Right ventricle myocardium inferior (tissue), 1 donor: ENCODE measurements around the gene SLC15A4. TPM values are rescaled to one million over a fixed set of nuclear protein-coding genes. Genes with fewer than 3 reads are reported as not detected.
"Not testable (repeated sequence)": the region's sequence is repeated elsewhere in the genome, so short reads cannot be mapped to it uniquely, and the experiment has no call there.

Experiments
- ATAC-seq: fragments of 200-7000 bp; cut with Tn5 transposase; one replicate; pipeline ENCODE4 v1.9.1; 2020; ENCODE audit warnings: mild to moderate bottlenecking, moderate library complexity
- DNase-seq: peaks from one replicate; pipeline ENCODE4 v3.0.0; 2021; ENCODE audit errors: missing footprints
- intact Hi-C: fragments of 100-400 bp; cut with DNase I; formaldehyde crosslinking; loops from one replicate; pipeline ENCODE4 v1.11.0; 2022
- long read RNA-seq: library from polyadenylated mRNA; unstranded; transcript quantifications from one replicate; pipeline ENCODE4 v2.0.0, GENCODE V29; 2021
- total RNA-seq: library from RNA; stranded (reverse); fragmentation: NEBNext Ultra II Directional; extraction: Animal tissue kit (Norgen Biotek cat#: 25700); gene quantifications from one replicate; pipeline ENCODE4 v1.2.1, GENCODE V29; 2021
- donor health status: DM: no; HTN: yes; CAD: no; lungs with severe emphysema.

Gene SLC15A4
- 16.3 TPM for total RNA-seq
- long read RNA-seq, transcript SLC15A4-201 (8 exons, 2,779 nt), result major isoform, 21 of 32 reads
- long read RNA-seq, transcript SLC15A4-204 (7 exons, 2,402 nt), result minor isoform, 8 of 32 reads
- long read RNA-seq, partial matches to known transcripts, result 1 of 32 reads
- long read RNA-seq, other reads (novel, unspliced or antisense), result 2 of 32 reads

DNA sequence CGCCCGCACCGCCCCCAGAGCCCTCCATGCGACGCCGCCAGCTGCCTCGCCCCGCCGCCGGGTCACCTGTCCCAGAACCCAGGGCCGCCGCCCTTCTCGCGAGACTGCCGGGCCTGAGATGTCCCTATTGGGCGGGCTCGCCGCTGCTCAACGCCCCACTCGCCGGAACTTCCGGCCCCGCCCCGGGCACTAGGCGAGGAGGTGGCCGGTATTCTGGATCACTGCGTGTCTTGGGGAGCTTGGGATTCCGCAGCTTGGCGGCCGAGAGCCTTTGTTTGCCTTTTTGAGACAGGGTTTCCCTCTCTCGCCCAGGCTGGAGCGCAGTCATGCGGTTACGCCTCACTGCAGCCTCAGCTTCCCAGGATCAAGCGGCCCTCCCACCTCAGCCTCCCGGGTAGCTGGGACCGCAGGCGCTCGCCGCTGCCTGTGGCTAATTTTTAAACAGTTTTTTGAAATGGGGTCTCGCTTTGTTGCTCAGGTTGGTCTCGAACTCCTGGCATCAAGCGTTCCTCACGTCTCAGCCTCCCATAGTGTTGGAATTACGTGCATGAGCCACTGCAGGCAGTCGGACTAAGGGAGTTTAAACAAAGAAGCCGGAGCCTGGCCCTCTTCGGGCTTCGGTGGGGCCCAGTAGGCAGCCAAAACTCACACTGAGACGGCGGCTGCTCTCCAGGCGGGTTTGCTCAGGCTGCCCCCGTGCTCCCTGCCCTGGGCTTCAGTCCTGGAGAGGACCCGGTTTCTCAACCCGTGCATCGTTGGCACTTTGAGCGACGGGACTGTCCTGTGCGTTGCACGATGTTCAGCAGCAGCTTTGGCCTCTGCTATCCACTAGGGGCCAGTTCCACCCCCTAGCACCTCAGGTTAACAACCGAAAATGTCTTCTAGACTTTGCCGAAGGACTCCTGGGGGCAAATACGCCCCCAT lies at the start of gene SLC15A4:
SLC15A4 (minus strand) TSS at position 43 of the 924 bp plus-strand sequence; CDS start at position 28, 15 bp downstream.
- DNase-seq, result peak; percentile 99
- peak; percentile 98 for ATAC-seq
- intact Hi-C loops, result loop anchor here (2.0 kb wide), 1 partner anchor 41 kb away; no protein-coding TSS in a partner anchor

DNA sequence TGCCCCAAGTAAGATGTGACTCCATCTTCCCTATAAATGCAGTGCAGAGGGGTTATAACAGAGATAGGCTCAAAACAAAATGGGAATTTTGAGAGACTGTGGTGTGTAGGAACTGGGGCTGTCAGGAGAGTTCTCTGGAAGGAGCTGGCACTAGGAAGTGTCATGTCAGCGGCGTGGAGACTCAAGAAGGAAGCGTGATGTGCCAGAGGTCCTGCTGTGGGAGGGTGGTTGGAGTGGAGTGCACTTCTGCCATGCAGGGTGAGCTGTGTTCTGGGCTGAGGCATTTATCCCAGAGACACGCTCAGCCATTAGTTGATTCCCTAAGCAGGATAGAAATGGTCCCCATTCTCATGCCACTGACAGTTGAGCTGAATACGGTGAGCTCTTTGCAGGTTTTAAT lies 48.5 kb upstream of the SLC15A4 start:
- DNase-seq (no peak), ATAC-seq (no peak)
- intact Hi-C loops, result no loop called here

DNA sequence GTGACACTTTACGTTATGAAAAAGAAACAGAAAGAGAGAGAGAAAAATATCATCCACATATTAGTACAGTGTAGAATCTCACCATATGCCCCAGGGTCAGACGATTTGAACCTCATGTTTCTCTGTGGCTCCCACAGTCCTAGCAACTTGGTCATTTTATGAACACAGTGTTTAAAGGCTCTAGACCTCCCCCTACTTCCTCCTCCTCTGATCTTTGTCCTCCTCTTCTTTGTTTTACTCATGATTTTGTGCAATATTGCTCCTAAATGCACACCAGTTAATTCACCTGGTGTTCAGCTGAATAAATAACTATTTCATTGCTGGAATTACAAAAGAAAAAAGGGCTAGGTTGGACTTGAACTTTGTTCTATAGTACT lies 47.7 kb upstream of the SLC15A4 start:
- DNase-seq (no peak), ATAC-seq (no peak)
- intact Hi-C loops, result no loop called here

- no peak for ATAC-seq
- intact Hi-C loops, result no loop called here
Measured at GRCh38 chr12:128867466-128867865, 43.7 kb upstream of the SLC15A4 start.

GRCh38 chr12:128864516-128865186 lies 40.9 kb upstream of the SLC15A4 start:
- DNase-seq, result no peak
- peak; percentile 93 for ATAC-seq
- intact Hi-C loops, result loop anchor here (2.0 kb wide), 1 partner anchor 40 kb away; no protein-coding TSS in a partner anchor

More at GRCh38 chr12:128867466-128867865, 43.7 kb upstream of the SLC15A4 start:
- no peak for DNase-seq

DNA sequence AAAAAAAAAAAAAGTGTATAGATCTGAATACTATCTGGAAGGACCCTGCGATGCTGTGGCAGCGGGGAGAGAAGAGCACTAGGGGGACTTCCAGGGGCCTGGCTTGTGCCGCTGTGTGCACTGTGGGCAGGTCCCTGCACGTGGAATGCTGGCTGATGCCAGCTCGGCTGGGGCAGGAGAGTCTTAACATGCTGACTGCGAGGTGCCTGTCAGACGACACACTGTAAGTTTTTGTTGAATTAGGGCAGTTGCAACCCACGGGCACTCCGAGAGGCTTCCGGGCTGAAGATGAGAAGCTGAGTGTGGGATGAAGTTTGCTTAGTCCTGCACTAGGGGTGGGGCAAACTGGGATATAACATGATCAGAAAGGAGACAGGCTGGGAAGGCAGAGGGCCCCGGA lies 40.2 kb upstream of the SLC15A4 start:
- ATAC-seq, result peak; percentile 45
- DNase-seq, result no peak
- intact Hi-C loops, result loop anchor here (2.0 kb wide), 1 partner anchor 39 kb away; no protein-coding TSS in a partner anchor

DNA sequence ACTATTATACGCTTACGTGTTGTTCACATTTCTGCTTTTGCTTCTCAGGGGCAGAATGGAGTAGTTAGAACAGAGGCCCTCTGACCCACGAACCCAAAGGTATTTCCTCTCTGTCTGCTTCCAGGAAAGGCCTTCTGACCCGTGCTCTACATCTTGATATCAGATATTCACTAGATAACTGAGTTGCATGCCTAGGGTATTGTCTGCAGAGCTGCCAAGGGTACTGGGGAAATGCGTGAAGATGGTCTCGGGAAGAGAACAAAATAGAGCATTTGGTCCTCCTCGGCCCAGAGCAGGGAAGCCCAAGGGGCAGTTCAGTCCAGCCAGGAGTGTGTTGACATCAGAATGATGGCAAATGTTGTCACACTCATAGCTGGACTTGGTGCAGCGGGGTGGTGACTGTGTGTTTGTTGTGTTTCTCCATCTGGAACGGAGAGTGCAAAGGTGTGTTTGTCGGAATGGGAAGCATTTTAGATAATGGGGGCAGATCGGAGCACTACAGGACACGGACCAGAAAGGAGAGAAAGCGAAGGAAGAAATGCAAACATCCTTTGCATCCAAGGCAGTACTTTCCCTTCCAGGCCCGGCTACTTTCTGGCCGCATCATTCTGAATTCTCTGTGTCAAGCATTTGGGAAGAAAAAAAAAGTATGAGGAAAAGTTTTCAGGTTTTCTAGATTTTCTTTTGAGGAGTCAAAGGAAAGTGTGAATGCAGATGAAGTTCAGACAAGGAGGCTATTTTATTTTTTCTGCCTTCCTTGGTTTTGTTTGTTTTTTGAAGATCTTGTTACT lies 37.7 kb upstream of the SLC15A4 start:
- ATAC-seq, result no peak
- no peak for DNase-seq
- intact Hi-C loops, result no loop called here

DNA sequence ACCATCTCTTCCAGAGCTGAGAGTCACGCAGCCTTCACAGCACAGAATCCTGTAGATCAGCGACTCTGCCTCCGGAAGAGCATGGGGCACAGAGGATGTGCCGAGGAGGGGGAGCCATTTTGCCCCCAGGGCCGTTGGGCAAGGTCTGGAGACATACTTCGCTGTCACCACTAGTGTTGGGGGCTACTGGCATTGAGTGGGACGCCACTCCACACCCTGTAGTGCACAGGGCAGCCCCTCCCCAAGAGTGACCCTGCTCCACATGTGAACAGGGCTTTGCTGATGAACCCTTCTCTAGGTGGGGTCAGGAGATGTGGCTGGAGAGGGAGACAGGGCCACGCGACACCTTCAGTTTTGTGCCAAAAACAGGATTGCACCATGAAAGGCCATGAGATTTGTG lies 35.6 kb upstream of the SLC15A4 start:
- DNase-seq (no peak), ATAC-seq (no peak)
- intact Hi-C loops, result no loop called here

- intact Hi-C loops, result no loop called here
- ATAC-seq, result no peak
Measured at GRCh38 chr12:128857133-128857763, 33.5 kb upstream of the SLC15A4 start.

DNA sequence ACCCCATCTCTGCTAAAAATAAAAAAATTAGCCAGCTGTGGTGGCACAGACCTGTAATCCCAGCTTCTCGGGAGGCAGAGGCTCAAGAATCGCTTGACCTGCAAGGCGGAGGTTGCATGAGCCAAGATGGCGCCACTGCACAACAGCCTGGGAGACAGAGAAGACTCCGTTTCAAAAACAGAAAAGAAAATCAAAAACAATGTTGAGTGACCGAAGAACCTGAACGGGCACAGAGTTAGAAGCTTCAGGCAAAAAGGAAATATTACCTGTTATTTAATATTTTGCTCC lies 33.0 kb upstream of the SLC15A4 start:
- DNase-seq (no peak), ATAC-seq (no peak)
- intact Hi-C loops, result no loop called here

More at GRCh38 chr12:128857133-128857763, 33.5 kb upstream of the SLC15A4 start:
- no peak for DNase-seq

DNA sequence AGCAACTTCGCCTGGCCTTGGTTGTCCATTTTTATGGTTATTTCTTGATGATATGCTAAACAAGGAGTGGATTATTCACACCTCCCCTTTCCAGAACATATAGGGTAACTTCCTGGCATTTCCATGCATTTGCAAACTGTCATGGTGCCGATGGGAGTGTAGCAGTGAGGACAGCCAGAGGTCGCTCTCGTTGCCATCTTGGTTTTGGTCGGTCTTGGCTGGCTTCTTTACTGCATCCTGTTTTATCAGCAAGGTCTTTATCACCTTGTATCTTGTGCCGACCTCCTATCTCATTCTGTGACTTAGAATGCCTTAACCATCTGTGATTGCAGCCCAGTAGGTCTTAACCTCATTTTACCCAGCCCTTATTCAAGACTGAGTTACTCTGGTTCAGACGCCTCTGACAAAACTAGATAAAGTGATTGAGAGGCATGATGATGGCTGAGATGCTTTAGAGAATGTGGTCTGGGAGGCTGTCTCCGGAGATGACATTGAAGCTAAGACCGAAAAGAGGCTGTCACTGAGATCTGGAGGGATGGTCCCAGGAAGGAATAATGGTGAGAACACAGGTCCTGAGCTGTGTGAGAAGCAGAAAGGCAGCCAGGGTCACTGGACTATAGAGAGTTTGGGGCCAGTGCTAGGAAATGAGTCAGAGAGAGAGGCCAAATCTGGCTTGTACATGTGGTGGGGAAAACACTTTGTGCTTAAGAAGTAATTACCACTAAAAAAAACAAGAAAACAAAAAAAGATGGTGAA lies 32.5 kb upstream of the SLC15A4 start:
- DNase-seq (no peak), ATAC-seq (no peak)
- intact Hi-C loops, result no loop called here

DNA sequence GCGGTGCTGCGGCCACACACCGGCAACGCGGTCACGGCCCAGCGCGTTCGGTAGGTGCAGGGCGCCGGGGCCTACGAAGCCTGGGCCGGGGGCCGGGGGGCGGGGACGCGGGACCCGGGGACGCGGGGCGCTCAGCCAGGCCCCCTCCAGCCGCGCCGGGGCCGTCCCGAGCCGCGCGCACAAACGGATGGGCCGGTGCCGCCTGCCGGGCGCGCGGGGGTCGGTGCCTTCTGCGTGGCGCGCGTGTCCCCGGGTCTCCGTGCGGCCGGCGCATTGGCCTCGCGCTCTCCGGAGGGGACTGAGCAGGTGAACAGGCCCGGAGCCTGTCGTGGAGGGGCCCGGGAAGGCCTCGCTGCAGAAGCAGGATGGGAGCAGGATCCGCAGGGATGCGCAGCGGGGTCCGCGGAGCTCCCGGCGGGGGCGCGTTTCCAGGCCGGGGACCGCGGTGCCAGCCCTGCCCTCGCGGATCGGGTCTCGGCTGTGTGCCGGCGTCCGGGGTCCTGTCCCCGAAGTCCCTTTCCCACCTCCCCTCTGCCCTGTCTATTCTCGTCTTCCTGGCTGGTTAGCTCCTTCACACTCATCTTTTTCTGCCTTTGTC lies 29.9 kb upstream of the SLC15A4 start:
- ATAC-seq, result no peak
- intact Hi-C loops, result no loop called here
- no peak for DNase-seq

- intact Hi-C loops, result no loop called here
- DNase-seq, result no peak
- ATAC-seq, result no peak
Measured at GRCh38 chr12:128852885-128853599, 29.3 kb upstream of the SLC15A4 start, which contains the start of gene GLT1D1. TSS of gene GLT1D1 (plus strand) at chr12:128853478. CDS start at chr12:128853582, 104 bp downstream.

GRCh38 chr12:128852026-128852698 lies 28.4 kb upstream of the SLC15A4 start:
- DNase-seq, result no peak
- intact Hi-C loops, result no loop called here
- no peak for ATAC-seq

DNA sequence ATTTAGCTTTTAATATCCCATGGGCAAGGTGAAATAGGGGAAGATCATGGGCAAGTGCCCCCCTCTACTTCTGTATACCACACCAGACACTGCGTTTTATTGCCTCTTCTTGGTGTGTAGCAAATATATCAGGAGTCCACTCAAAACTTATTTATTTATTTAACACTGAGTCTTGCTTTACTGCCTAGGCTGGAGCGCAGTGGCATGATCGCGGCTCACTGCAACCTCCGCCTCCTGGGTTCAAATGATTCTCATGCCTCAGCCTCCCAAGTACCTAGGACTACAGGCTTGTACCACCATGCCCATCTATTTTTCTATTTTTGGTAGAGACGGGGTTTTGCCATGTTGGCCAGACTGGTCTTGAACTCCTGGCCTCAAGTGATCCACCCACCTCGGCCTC lies 27.7 kb upstream of the SLC15A4 start:
- DNase-seq, intact Hi-C loops, ATAC-seq: not testable (repeated sequence)

GRCh38 chr12:128850400-128850799 lies 26.6 kb upstream of the SLC15A4 start:
- intact Hi-C loops, result no loop called here
- DNase-seq (no peak), ATAC-seq (no peak)
